SK-N-SH (cell line): ENCODE measurements around the gene RUNDC3A. TPM values are rescaled to one million over a fixed set of nuclear protein-coding genes. Genes with fewer than 3 reads are reported as not detected.
"Not testable (repeated sequence)": the region's sequence is repeated elsewhere in the genome, so short reads cannot be mapped to it uniquely, and the experiment has no call there.

ENCODE experiments used
- CTCF ChIA-PET: fragments of 300-600, 350-600 bp; formaldehyde crosslinking; extraction: SDS; loops from one replicate; lab custom pipeline; 2021; lab: Yijun Ruan, JAX
- POLR2A ChIA-PET: fragments of 350-600 bp; sonication (Branson Sonifier 250); formaldehyde crosslinking; extraction: SDS; loops from one replicate; lab custom pipeline; 2020; ENCODE audit warnings: antibody characterized with exemption, inconsistent platforms; lab: Yijun Ruan, JAX
- DNase-seq: peaks from one replicate; pipeline ENCODE4 v3.0.0; 2012
- H2AFZ ChIP-seq: fragments of 200-600 bp; sonication (generic); 2 replicates; pipeline ENCODE4 v1.8.1; 2016; ENCODE audit warnings: antibody characterized with exemption, mild to moderate bottlenecking, low read depth
- H3F3A ChIP-seq: fragments of 200-600 bp; sonication (generic); replicated peaks from 2 replicates; pipeline ENCODE3; 2016; ENCODE audit warnings: antibody characterized with exemption, mild to moderate bottlenecking; ENCODE audit not compliant: insufficient read depth
- H3K27ac ChIP-seq, 2 experiments: fragments of 200-500 bp in 1 of 2; fragments of 200-600 bp in 1 of 2; sonication (Bioruptor generic) in 1 of 2; sonication (generic), shearing (Covaris generic) in 1 of 2; 2 replicates each; pipeline versions ENCODE4 v1.5.1 to v1.6.1; 2014 to 2016; ENCODE audit warnings: low read depth in 2 of 2, inconsistent platforms in 1 of 2, low read length in 1 of 2, mild to moderate bottlenecking in 1 of 2, mixed read lengths in 1 of 2
- H3K27me3 ChIP-seq: fragments of 200-600 bp; sonication (generic), shearing (Covaris generic); 2 replicates; pipeline ENCODE4 v1.6.1; 2016; ENCODE audit warnings: mixed run types; ENCODE audit not compliant: insufficient read depth
- H3K36me3 ChIP-seq, 2 experiments: fragments of 200-500 bp in 1 of 2; fragments of 200-600 bp in 1 of 2; sonication (Bioruptor generic) in 1 of 2; sonication (generic) in 1 of 2; replicated peaks in 1 of 2; 2 replicates each; pipeline versions ENCODE3 to v1.5.1; 2014 to 2016; ENCODE audit warnings: low read length in 1 of 2, mild to moderate bottlenecking in 1 of 2; ENCODE audit not compliant: insufficient read depth in 2 of 2, control insufficient read depth in 1 of 2
- H3K4me1 ChIP-seq, 2 experiments: fragments of 200-500 bp in 1 of 2; fragments of 200-600 bp in 1 of 2; sonication (Bioruptor generic) in 1 of 2; sonication (generic), shearing (Covaris generic) in 1 of 2; 2 replicates each; pipeline versions ENCODE4 v1.5.1 to v1.6.1; 2014 to 2016; ENCODE audit warnings: low read depth in 1 of 2, low read length in 1 of 2, mixed run types in 1 of 2; ENCODE audit not compliant: insufficient read depth in 2 of 2, control insufficient read depth in 1 of 2
- H3K4me2 ChIP-seq: fragments of 200-600 bp; sonication (generic), shearing (Covaris generic); 2 replicates; pipeline ENCODE4 v1.6.1; 2017; ENCODE audit warnings: mixed run types
- H3K4me3 ChIP-seq, 2 experiments: fragments of 200-500 bp in 1 of 2; fragments of 200-600 bp in 1 of 2; sonication (Bioruptor generic) in 1 of 2; sonication (generic), shearing (Covaris generic) in 1 of 2; 2 replicates each; pipeline versions ENCODE4 v1.5.1 to v1.8.1; 2014 to 2016; ENCODE audit warnings: low read depth in 2 of 2, inconsistent platforms in 1 of 2, low read length in 1 of 2, mild to moderate bottlenecking in 1 of 2, mixed read lengths in 1 of 2, moderate library complexity in 1 of 2
- H3K79me2 ChIP-seq: fragments of 200-600 bp; sonication (generic); 2 replicates; pipeline ENCODE4 v1.8.1; 2017; ENCODE audit warnings: mild to moderate bottlenecking; ENCODE audit not compliant: insufficient read depth
- H3K9ac ChIP-seq: fragments of 200-600 bp; sonication (generic); 2 replicates; pipeline ENCODE4 v1.6.1; 2017; ENCODE audit warnings: mixed run types
- H3K9me2 ChIP-seq: fragments of 200-600 bp; sonication (generic); 2 replicates; pipeline ENCODE4 v1.6.1; 2017; ENCODE audit warnings: mixed run types
- H3K9me3 ChIP-seq: fragments of 200-600 bp; sonication (generic); 2 replicates; pipeline ENCODE4 v1.6.1; 2017; ENCODE audit warnings: mixed run types, mild to moderate bottlenecking, moderate library complexity
- H4K20me1 ChIP-seq: fragments of 200-600 bp; sonication (generic); 2 replicates; pipeline ENCODE4 v1.6.1; 2017; ENCODE audit warnings: mild to moderate bottlenecking, mixed run types; ENCODE audit not compliant: insufficient read depth
- CHD2 ChIP-seq: fragments of 150-350 bp; IDR thresholded peaks from 2 replicates; pipeline ENCODE4 v1.6.1; 2018; ENCODE audit warnings: low read length; ENCODE audit not compliant: partially characterized antibody
- MEF2A ChIP-seq: IDR thresholded peaks from 2 replicates; pipeline ENCODE4 v1.4.0; 2012; ENCODE audit warnings: low read depth, borderline replicate concordance
- PBX3 ChIP-seq: IDR thresholded peaks from 2 replicates; pipeline ENCODE4; 2012
- RFX5 ChIP-seq: IDR thresholded peaks from 2 replicates; pipeline ENCODE4 v1.6.1; 2012; ENCODE audit warnings: mild to moderate bottlenecking, improper control_type of control experiment, low read length
- SMC3 ChIP-seq: IDR thresholded peaks from 2 replicates; pipeline ENCODE4 v1.6.1; 2012; ENCODE audit warnings: low read depth, low read length, improper control_type of control experiment
- TAF1 ChIP-seq: IDR thresholded peaks from 2 replicates; pipeline ENCODE4 v1.6.1; 2012; ENCODE audit warnings: low read depth, mild to moderate bottlenecking, low read length, moderate library complexity, borderline replicate concordance
- TEAD4 ChIP-seq: IDR thresholded peaks from 2 replicates; pipeline ENCODE4 v1.4.0; 2012; ENCODE audit warnings: mild to moderate bottlenecking, borderline replicate concordance; ENCODE audit not compliant: insufficient read depth
- WGBS: methylation state at CpG from one replicate; pipeline ENCODE4 v1.1.6; 2017; ENCODE audit warnings: low lambda C conversion rate; 5-methylcytosine and 5-hydroxymethylcytosine counted together
- polyA plus RNA-seq, 3 experiments: library from polyadenylated mRNA; depleted of rRNA; stranded (reverse); fragments of >200 nt; gene quantifications; 2 replicates each; pipeline ENCODE4 v1.2.3, GENCODE V29; 2012
- TF ChIP-seq, protein P1 (sequence below): IDR thresholded peaks from 2 replicates; pipeline ENCODE4 v1.4.0; 2012; ENCODE audit warnings: low read depth
- TF ChIP-seq, protein P2 (sequence below): fragments of 150-350 bp; IDR thresholded peaks from 2 replicates; pipeline ENCODE4 v1.6.1; 2017; ENCODE audit warnings: antibody characterized with exemption, low read length, low read depth, borderline replicate concordance
- TF ChIP-seq, protein P3 (sequence below): IDR thresholded peaks from 2 replicates; pipeline ENCODE4 v1.4.0; 2012; ENCODE audit warnings: low read depth, borderline replicate concordance

RUNDC3A gene
- polyA plus RNA-seq, 1 of the 3 experiments (the other 2 are of a cell fraction): 8.9 TPM

DNA sequence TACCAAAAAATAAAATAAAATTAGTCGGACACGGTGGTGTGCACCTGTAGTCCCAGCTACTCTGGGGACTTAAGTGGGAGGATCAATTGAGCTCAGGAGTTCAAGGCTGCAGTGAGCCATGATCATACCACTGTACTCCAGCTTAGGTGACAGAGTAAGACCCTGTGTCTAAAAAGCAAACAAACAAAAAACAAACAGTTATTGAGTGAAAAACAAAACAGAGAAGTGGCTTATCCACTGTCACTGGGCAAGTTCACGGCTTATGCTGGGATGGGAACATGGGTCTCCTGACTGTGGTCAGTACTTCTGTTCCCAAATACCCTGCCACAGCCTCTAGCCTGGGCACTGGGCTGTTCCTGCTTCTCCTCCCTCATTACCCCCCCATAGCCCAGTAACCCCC lies 27.2 kb downstream of the RUNDC3A start:
- TF ChIP-seq RFX5: no peak
- no peak for TF ChIP-seq PBX3
- TF ChIP-seq, protein P1, sequence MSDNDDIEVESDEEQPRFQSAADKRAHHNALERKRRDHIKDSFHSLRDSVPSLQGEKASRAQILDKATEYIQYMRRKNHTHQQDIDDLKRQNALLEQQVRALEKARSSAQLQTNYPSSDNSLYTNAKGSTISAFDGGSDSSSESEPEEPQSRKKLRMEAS: no peak
- ChIA-PET CTCF (interaction anchor here (0.6 to 1.0 kb wide), 4 partner anchors 10 to 28 kb away, joined by 3 to 5 read pairs (median 3); partner anchors contain the start of gene FAM171A2), POLR2A (interaction anchor here (1.2 kb wide), 1 partner anchor 9 kb away, joined by 3 read pairs; no protein-coding TSS in a partner anchor)
- H3K9ac ChIP-seq: no peak overlapping the region
- H3K9me2 ChIP-seq: no peaks in the 10 kb centered on the region
- no peaks in the 10 kb centered on the region for H3K9me3 ChIP-seq
- DNase-seq: no peak
- H3K36me3 ChIP-seq: no peaks in the 10 kb centered on the region
- H3K27me3 ChIP-seq: no peaks in the 10 kb centered on the region
- no peaks in the 10 kb centered on the region for H3K79me2 ChIP-seq
- 54% methylated on average over 3 of the region's 3 CpGs for WGBS
- no peak overlapping the region for H3K4me2 ChIP-seq
- no peaks in the 10 kb centered on the region for H4K20me1 ChIP-seq
- peaks cover 0 to 5% of the 10 kb centered on the region in 2 experiments; a peak in 1 of 4 replicates for H3K4me1 ChIP-seq
- no peak overlapping the region for H3K27ac ChIP-seq
- H3K4me3 ChIP-seq: no peak overlapping the region
- peaks cover 4% of the 10 kb centered on the region for H3F3A ChIP-seq
- no peak overlapping the region for H2AFZ ChIP-seq

- H3K4me1 ChIP-seq: peaks cover 0 to 3% of the 10 kb centered on the region in 2 experiments; a peak in 1 of 4 replicates
- no peaks in the 10 kb centered on the region for H3K36me3 ChIP-seq
- ChIA-PET CTCF (interaction anchor here (0.6 to 1.0 kb wide), 4 partner anchors 10 to 27 kb away, joined by 3 to 5 read pairs (median 3); partner anchors contain the start of gene FAM171A2), POLR2A (interaction anchor here (1.2 kb wide), 1 partner anchor 9 kb away, joined by 3 read pairs; no protein-coding TSS in a partner anchor)
- no peaks in the 10 kb centered on the region for H3K9me2 ChIP-seq
- H3K79me2 ChIP-seq: no peaks in the 10 kb centered on the region
- no peak overlapping the region for H3K9ac ChIP-seq
- H3K27me3 ChIP-seq: no peaks in the 10 kb centered on the region
- no peak overlapping the region for H3K4me3 ChIP-seq
- no peak overlapping the region for H3K27ac ChIP-seq
- no peak overlapping the region for H2AFZ ChIP-seq
- no peak overlapping the region for H3K4me2 ChIP-seq
- no peak for DNase-seq
- 38% methylated on average over 4 of the region's 5 CpGs for WGBS
- TF ChIP-seq, protein P2, sequence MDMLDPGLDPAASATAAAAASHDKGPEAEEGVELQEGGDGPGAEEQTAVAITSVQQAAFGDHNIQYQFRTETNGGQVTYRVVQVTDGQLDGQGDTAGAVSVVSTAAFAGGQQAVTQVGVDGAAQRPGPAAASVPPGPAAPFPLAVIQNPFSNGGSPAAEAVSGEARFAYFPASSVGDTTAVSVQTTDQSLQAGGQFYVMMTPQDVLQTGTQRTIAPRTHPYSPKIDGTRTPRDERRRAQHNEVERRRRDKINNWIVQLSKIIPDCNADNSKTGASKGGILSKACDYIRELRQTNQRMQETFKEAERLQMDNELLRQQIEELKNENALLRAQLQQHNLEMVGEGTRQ: no peak
- TF ChIP-seq RFX5 (no peak), MEF2A (no peak)
- H3K9me3 ChIP-seq: no peaks in the 10 kb centered on the region
- H4K20me1 ChIP-seq: no peaks in the 10 kb centered on the region
- peaks cover 2% of the 10 kb centered on the region for H3F3A ChIP-seq
Measured at GRCh38 chr17:44335968-44336367, 27.6 kb downstream of the RUNDC3A start.

DNA sequence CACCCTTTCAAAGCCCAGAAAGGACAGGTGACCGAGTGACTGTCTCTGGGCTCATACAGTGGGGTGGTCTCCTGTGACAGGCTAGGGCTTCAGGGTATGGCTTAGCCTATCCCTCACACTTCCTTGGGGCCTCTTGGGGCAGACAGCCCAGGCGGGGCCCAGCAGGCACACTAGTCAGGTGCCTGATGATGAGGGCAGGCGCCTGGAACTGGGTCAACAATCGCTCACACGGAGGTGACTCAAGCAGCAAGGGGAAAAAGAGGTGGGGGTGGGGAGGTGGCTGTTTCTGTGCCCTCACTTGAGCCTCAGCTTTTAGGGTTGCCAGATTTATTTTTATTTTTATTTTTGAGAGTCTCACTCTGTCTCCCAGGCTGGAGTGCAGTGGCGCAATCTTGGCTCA lies 30.3 kb downstream of the RUNDC3A start:
- no peak overlapping the region for H2AFZ ChIP-seq

DNA sequence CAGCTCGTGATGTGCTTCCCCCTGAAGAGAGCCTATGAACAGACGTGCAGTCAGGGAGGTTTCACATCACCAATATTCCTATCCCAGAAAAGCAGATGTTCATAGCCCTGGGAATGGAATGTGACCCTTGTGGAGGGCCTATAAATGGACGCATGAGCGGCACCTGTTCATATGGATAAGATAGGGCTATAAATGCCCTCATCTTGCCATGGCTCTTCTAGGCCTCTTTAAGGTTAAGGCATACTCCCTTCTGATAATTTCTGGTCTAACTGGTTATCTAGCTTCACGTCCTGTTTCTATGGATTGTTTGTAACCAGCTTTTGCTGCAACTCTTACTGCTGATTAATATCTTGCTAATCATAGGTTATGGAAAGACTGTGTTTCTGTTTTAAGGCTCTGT lies 32.2 kb downstream of the RUNDC3A start:
- H4K20me1 ChIP-seq, H3F3A ChIP-seq, H3K9me2 ChIP-seq, H3K4me1 ChIP-seq, H3K36me3 ChIP-seq, DNase-seq, H2AFZ ChIP-seq, H3K9ac ChIP-seq, POLR2A ChIA-PET, H3K27ac ChIP-seq, H3K4me2 ChIP-seq, H3K79me2 ChIP-seq, H3K4me3 ChIP-seq, H3K9me3 ChIP-seq, H3K27me3 ChIP-seq: not testable (repeated sequence)
- CTCF ChIA-PET: interaction anchor here (1.9 to 2.0 kb wide), 2 partner anchors 9 to 10 kb away, joined by 5 to 12 read pairs; no protein-coding TSS in a partner anchor
- 61% methylated on average over 5 of the region's 5 CpGs for WGBS

More for the DNA sequence above, 30.3 kb downstream of the RUNDC3A start:
- H3K4me2 ChIP-seq: no peak overlapping the region
- no peak overlapping the region for H3K27ac ChIP-seq
- H4K20me1 ChIP-seq: no peaks in the 10 kb centered on the region
- H3F3A ChIP-seq: no peaks in the 10 kb centered on the region
- no peak for DNase-seq
- TF ChIP-seq CHD2: no peak
- TF ChIP-seq PBX3: no peak
- TF ChIP-seq TAF1: no peak
- TF ChIP-seq, protein P3, sequence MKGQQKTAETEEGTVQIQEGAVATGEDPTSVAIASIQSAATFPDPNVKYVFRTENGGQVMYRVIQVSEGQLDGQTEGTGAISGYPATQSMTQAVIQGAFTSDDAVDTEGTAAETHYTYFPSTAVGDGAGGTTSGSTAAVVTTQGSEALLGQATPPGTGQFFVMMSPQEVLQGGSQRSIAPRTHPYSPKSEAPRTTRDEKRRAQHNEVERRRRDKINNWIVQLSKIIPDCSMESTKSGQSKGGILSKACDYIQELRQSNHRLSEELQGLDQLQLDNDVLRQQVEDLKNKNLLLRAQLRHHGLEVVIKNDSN: no peak
- no peak for TF ChIP-seq SMC3
- no peak for TF ChIP-seq TEAD4
- POLR2A ChIA-PET: no interaction called here
- H3K9me2 ChIP-seq: no peaks in the 10 kb centered on the region
- H3K36me3 ChIP-seq: no peaks in the 10 kb centered on the region
- H3K27me3 ChIP-seq: no peaks in the 10 kb centered on the region
- H3K9me3 ChIP-seq: no peaks in the 10 kb centered on the region
- CTCF ChIA-PET: interaction anchor here (0.9 to 1.3 kb wide), 3 partner anchors 10 to 146 kb away, joined by 3 to 4 read pairs (median 4); partner anchors contain the start of gene FAM171A2
- H3K9ac ChIP-seq: no peak overlapping the region
- H3K4me3 ChIP-seq: no peak overlapping the region
- no peaks in the 10 kb centered on the region for H3K79me2 ChIP-seq
- H3K4me1 ChIP-seq: no peaks in the 10 kb centered on the region
- 53% methylated on average over 5 of the region's 6 CpGs for WGBS
